D721Med (cell line): ENCODE results near the gene CD22.
A peak's percentile ranks its signal among the peaks of the same experiment; 100 is the strongest.

Experiments
- DNase-seq: peaks from one replicate; pipeline ENCODE4 v3.0.0; 2011; ENCODE audit warnings: low spot score; ENCODE audit not compliant: insufficient read length
- FAIRE-seq: peaks from 2 replicates; lab custom pipeline; 2011; peaks lifted over from hg19 to GRCh38; lab: Jason Lieb, UNC
- TF ChIP-seq, protein P1 (sequence below): IDR thresholded peaks from 2 replicates; pipeline ENCODE4 v1.5.1; 2012; ENCODE audit warnings: mild to moderate bottlenecking, control low read depth; ENCODE audit not compliant: insufficient read depth; ENCODE audit errors: missing control alignments

CD22 gene

DNA sequence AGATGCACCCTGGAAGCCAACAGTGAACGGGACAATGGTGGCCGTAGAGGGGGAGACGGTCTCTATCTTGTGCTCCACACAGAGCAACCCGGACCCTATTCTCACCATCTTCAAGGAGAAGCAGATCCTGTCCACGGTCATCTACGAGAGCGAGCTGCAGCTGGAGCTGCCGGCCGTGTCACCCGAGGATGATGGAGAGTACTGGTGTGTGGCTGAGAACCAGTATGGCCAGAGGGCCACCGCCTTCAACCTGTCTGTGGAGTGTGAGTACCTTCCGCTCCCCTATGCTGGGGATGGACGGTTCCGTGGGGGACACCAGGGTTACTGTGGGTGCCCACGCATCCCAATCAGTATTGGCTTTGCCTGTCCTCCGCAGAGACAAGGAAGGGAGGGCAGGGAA is 26.5 kb upstream of the CD22 start:
- FAIRE-seq (no peak), DNase-seq (no peak)
- TF ChIP-seq, protein P1, sequence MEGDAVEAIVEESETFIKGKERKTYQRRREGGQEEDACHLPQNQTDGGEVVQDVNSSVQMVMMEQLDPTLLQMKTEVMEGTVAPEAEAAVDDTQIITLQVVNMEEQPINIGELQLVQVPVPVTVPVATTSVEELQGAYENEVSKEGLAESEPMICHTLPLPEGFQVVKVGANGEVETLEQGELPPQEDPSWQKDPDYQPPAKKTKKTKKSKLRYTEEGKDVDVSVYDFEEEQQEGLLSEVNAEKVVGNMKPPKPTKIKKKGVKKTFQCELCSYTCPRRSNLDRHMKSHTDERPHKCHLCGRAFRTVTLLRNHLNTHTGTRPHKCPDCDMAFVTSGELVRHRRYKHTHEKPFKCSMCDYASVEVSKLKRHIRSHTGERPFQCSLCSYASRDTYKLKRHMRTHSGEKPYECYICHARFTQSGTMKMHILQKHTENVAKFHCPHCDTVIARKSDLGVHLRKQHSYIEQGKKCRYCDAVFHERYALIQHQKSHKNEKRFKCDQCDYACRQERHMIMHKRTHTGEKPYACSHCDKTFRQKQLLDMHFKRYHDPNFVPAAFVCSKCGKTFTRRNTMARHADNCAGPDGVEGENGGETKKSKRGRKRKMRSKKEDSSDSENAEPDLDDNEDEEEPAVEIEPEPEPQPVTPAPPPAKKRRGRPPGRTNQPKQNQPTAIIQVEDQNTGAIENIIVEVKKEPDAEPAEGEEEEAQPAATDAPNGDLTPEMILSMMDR: no peak

DNA sequence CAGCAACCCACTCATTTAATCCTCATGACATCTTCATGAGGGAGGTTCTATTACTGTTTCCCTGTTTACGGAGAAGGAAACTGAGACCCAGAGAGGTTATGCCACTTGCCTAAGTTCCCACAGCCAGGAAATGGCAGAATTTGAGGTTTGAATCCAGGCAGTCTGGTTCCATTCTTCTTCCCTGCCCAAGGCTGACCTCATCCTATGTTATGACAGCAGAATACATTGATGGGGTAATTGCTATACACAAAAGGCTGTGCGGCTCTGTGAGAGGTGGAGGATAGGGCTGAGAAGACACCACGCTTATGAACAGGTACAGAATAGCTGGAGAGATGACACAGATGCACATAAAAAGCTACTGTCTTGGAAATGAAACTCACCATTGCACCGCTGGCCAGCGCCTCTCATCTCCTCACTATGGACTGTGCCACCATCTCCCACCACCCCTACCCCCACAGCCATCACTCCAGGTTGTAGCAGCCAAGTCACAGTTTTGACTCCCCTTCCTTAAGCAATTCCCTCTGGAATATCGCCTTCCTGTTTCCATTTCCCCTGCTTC is 25.6 kb upstream of the CD22 start:
- DNase-seq (no peak), FAIRE-seq (no peak)
- TF ChIP-seq, protein P1: no peak

DNA sequence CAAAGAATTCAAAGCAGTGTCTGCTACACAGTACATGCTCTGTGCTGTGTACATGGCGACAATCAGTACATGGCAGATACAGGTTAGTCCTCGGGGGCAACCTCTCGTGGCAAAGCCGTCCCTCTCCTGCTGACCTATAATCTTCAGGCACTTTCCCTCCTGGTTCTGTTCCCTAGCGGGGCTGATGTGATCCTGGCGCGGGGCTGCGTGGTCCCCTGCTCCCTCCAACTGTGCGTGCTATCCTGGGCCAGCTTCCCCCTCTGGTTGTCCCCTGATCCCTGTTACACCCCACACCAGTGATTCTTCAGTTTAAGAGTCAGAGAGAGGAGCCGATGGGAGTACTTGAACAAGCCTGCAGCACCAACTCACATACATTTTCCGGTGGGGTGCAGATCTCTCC is 25.0 kb upstream of the CD22 start:
- DNase-seq (no peak), FAIRE-seq (no peak)
- TF ChIP-seq, protein P1: no peak

DNA sequence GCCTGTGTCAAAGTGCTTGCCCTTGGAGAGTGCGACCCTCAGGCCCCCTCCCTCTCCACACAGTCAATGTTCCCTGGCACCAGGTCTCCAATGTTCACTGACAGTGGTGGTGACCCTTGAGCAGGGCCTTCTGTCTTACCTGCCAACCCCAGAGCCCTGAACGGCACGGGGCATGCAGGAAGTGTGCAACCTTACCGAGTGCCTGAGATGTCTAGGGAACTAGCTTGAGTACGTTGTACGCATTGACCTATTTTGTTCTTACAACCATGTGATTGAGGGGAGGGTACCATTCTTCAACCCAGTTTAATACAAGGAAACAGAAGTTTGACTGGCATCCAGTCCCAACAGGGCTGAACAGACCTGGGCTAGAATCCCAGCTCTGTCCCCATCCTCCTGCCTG is 23.8 kb upstream of the CD22 start:
- DNase-seq: no peak
- TF ChIP-seq, protein P1: no peak
- FAIRE-seq: no peak

DNA sequence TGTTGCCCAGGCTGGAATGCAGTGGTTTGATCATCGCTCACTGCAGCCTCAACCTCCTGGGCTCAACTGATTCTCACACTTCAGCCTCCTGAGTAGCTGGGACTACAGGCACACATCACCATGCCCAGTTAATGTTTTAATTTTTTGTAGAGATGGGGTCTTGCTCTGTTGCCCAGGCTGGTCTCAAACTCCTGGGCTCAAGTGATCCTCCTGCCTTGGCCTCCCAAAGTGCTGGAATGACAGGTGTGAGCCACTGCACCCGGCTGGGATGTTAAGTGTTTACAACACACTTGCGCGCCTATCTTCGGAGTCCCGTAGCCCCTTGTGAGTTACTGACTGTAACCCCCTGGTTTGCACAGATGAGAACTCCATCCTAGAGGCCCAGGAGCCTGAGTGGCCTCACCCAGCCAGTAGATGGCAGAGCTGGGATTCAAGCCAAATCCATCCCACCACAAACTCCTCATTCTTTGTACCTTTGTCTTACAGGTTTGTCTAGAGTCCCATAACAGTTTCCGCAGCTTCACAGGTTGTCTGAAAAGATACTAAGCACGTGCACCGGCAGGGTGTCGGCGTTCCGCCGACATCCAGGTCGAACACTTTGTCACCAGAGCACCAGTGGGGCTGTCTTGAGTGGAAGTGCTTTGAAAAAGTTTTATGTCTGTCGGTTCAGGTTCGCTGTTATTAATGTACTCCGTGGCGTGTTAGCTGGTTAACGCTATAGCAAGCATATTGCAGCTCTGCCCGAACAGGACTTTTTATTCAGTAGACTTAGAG is 22.3 kb upstream of the CD22 start:
- TF ChIP-seq, protein P1: peak; percentile 16
- FAIRE-seq: no peak
- no peak for DNase-seq

DNA sequence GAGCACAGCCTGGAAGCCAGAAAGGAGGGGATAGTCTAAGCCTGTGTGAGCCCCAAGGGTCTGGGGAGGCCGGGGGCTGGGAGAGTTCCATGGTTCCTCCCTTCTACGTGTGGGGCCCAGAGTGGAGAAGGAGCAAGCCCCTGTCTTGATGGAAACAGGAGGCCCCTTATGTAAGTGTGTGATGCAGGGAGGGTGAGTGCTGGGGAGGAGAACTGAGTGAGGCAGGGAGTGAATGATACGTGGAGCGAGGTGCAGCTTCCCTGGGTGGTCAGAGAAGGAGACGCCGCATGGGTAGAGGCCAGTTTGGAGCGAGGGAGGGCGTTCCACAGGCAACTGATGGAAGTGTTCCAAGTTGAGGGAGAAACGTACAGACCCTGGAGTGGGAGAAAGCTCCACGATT is 21.1 kb upstream of the CD22 start:
- FAIRE-seq (no peak), DNase-seq (no peak)
- TF ChIP-seq, protein P1: no peak

DNA sequence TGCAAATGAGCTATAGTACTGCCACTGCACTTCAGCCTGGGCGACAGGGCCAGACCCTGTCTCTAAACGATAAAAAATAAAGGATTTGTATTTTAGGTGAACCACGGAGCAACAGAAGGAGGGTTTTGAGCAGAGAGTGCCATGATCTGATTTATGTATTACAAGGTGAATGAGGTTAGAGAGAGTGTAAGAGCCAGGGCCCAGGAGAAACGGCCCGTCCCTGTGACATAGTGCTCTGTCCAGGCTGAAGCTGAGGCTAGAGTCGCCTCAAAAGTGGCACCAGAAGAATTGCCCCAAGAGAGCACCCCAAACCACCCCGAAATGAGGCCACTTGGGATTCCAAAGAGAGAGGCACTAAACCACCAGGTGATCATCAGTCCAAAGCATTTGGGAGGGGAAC is 20.1 kb upstream of the CD22 start:
- TF ChIP-seq, protein P1: no peak
- FAIRE-seq (no peak), DNase-seq (no peak)
